HCT116 (cell line): ENCODE results near the gene SPIRE2. TPM values are rescaled to one million over a fixed set of nuclear protein-coding genes. Genes with fewer than 3 reads are reported as not detected.

Source experiments
- ATAC-seq: fragments of 200-7000 bp; cut with Tn5 transposase; 2 replicates; pipeline ENCODE4 v1.9.1; 2020; ENCODE audit warnings: mild to moderate bottlenecking, moderate library complexity
- BruUV-seq: library from RNA; stranded (reverse); fragments of 400-500 nt; replicated peaks from 2 replicates; lab custom pipeline; 2021; lab: Mats Ljungman, UMichigan
- CTCF ChIA-PET: fragments of 300-600 bp; sonication (Branson Sonifier 250); formaldehyde crosslinking; loops from one replicate; lab custom pipeline; 2021; ENCODE audit warnings: antibody characterized with exemption; lab: Charles Lee
- POLR2A ChIA-PET: fragments of 300-600, 350-600 bp; sonication (Branson Sonifier 250); formaldehyde crosslinking; loops from one replicate; lab custom pipeline; 2021; ENCODE audit warnings: antibody characterized with exemption; lab: Charles Lee
- RAD21 ChIA-PET, 2 experiments: fragments of 300-600 bp; sonication (Branson Sonifier 250); formaldehyde crosslinking; loops; one replicate each; lab custom pipeline; 2023; ENCODE audit warnings: low total read pairs in 2 of 2; ENCODE audit not compliant: uncharacterized antibody in 2 of 2, unreplicated experiment in 2 of 2, low non-redundant PET in 1 of 2; lab: Charles Lee
- DNase-seq: peaks from one replicate; pipeline ENCODE4 v3.0.0-alpha.2; 2010; ENCODE audit warnings: low read depth, low spot score
- H2AFZ ChIP-seq: fragments of 200-600 bp; shearing (Covaris generic), sonication (generic); 2 replicates; pipeline ENCODE4 v1.6.1; 2017; ENCODE audit warnings: low read depth, mixed run types, mixed read lengths, antibody characterized with exemption, low read length; ENCODE audit not compliant: poor library complexity, severe bottlenecking
- H3K27ac ChIP-seq: 2 replicates; pipeline ENCODE4 v1.5.1; 2012; ENCODE audit warnings: low read depth, low read length
- H3K27me3 ChIP-seq: fragments of 200-600 bp; sonication (generic); 2 replicates; pipeline ENCODE4 v1.6.1; 2016; ENCODE audit warnings: mixed run types, low read length, mixed read lengths; ENCODE audit not compliant: insufficient read depth
- H3K36me3 ChIP-seq, 2 experiments: fragments of 200-500 bp in 1 of 2; fragments of 200-600 bp in 1 of 2; sonication (Bioruptor generic) in 1 of 2; sonication (generic) in 1 of 2; 2 replicates each; pipeline versions ENCODE4 v1.5.1 to v1.6.1; 2014 to 2016; ENCODE audit warnings: low read length in 2 of 2, inconsistent platforms in 1 of 2, mixed read lengths in 1 of 2, mixed run types in 1 of 2; ENCODE audit not compliant: insufficient read depth in 2 of 2, control insufficient read depth in 1 of 2
- H3K4me1 ChIP-seq, 2 experiments: fragments of 200-600 bp in 1 of 2; sonication (generic) in 1 of 2; 2 replicates each; pipeline versions ENCODE4 v1.5.1 to v1.6.1; 2012 to 2017; ENCODE audit warnings: low read length in 2 of 2, inconsistent platforms in 1 of 2, mild to moderate bottlenecking in 1 of 2, mixed read lengths in 1 of 2, mixed run types in 1 of 2, moderate library complexity in 1 of 2; ENCODE audit not compliant: insufficient read depth in 2 of 2, control insufficient read depth in 1 of 2
- H3K4me2 ChIP-seq: fragments of 200-600 bp; sonication (generic); 2 replicates; pipeline ENCODE4 v1.6.1; 2017; ENCODE audit warnings: mixed run types, low read length, mixed read lengths
- H3K4me3 ChIP-seq, 2 experiments: fragments of 200-600 bp in 1 of 2; sonication (generic) in 1 of 2; replicated peaks in 1 of 2; 2 replicates each; pipeline ENCODE4 v1.5.1; 2011 to 2016; ENCODE audit warnings: low read length in 2 of 2, control low read depth in 1 of 2, low read depth in 1 of 2, mild to moderate bottlenecking in 1 of 2, mixed read lengths in 1 of 2, mixed run types in 1 of 2
- H3K79me2 ChIP-seq: fragments of 200-600 bp; sonication (generic); 2 replicates; pipeline ENCODE4 v1.6.1; 2017; ENCODE audit warnings: mild to moderate bottlenecking, mixed run types, low read length, moderate library complexity, mixed read lengths; ENCODE audit not compliant: insufficient read depth
- H3K9ac ChIP-seq: fragments of 200-600 bp; sonication (generic); 2 replicates; pipeline ENCODE4 v1.6.1; 2016; ENCODE audit warnings: low read length, mixed read lengths
- H3K9me2 ChIP-seq: fragments of 200-600 bp; sonication (generic), shearing (Covaris generic); 2 replicates; pipeline ENCODE4 v1.6.1; 2017; ENCODE audit warnings: mixed run types, mild to moderate bottlenecking, moderate library complexity; ENCODE audit not compliant: insufficient read depth
- H3K9me3 ChIP-seq, 2 experiments: fragments of 200-500 bp in 1 of 2; fragments of 200-600 bp in 1 of 2; sonication (Bioruptor generic) in 1 of 2; sonication (generic) in 1 of 2; 2 replicates each; pipeline ENCODE4 v1.6.1; 2014 to 2017; ENCODE audit warnings: low read length in 2 of 2, mixed read lengths in 2 of 2, inconsistent platforms in 1 of 2, low read depth in 1 of 2, mild to moderate bottlenecking in 1 of 2, mixed run types in 1 of 2, moderate library complexity in 1 of 2; ENCODE audit not compliant: control insufficient read depth in 1 of 2, insufficient read depth in 1 of 2
- H4K20me1 ChIP-seq: fragments of 200-600 bp; sonication (generic), shearing (Covaris generic); 2 replicates; pipeline ENCODE4 v1.6.1; 2017; ENCODE audit warnings: mixed run types, mild to moderate bottlenecking, moderate library complexity; ENCODE audit not compliant: insufficient read depth
- EGR1 ChIP-seq: IDR thresholded peaks from 2 replicates; pipeline ENCODE4 v1.6.1; 2012; ENCODE audit warnings: low read depth
- EZH2 ChIP-seq: fragments of 200-600 bp; sonication (generic); IDR thresholded peaks from 2 replicates; pipeline ENCODE4 v1.6.1; 2017; ENCODE audit warnings: antibody characterized with exemption, mixed run types
- JUND ChIP-seq: IDR thresholded peaks from 2 replicates; pipeline ENCODE4 v1.6.1; 2012
- RAD21 ChIP-seq: IDR thresholded peaks from 2 replicates; pipeline ENCODE4 v1.6.1; 2012; ENCODE audit warnings: low read depth, mild to moderate bottlenecking
- YY1 ChIP-seq: IDR thresholded peaks from 2 replicates; pipeline ENCODE4 v1.6.1; 2011; ENCODE audit warnings: low read length, low read depth, moderate library complexity, mild to moderate bottlenecking; ENCODE audit not compliant: insufficient replicate concordance; ENCODE audit errors: extremely low read depth
- ZNF274 ChIP-seq: fragments of 200-500 bp; sonication (Bioruptor generic); IDR thresholded peaks from 2 replicates; pipeline ENCODE4 v1.6.1; 2014; ENCODE audit warnings: mild to moderate bottlenecking, low read depth, low read length, inconsistent platforms
- intact Hi-C: fragments of 100-400 bp; cut with micrococcal nuclease; formaldehyde crosslinking; loops from 2 replicates; pipeline ENCODE4 v1.10.0; 2022
- total RNA-seq: library from RNA; stranded (reverse); gene quantifications from one replicate; pipeline ENCODE4 v1.2.1, GENCODE V29; 2021; ENCODE audit not compliant: unreplicated experiment
- TF ChIP-seq, protein P1 (sequence below), 3 experiments: fragments of 200-600 bp in 1 of 3; sonication (generic) in 1 of 3; IDR thresholded peaks in 2 of 3; conservative IDR thresholded peaks in 1 of 3; 2 replicates each; pipeline ENCODE4 v1.5.1; 2012 to 2017; ENCODE audit warnings: low read depth in 2 of 3, low read length in 2 of 3, antibody characterized with exemption in 1 of 3, borderline replicate concordance in 1 of 3, control low read depth in 1 of 3, mild to moderate bottlenecking in 1 of 3, mixed read lengths in 1 of 3, mixed run types in 1 of 3, moderate library complexity in 1 of 3; ENCODE audit not compliant: insufficient read depth in 1 of 3

Gene SPIRE2
- total RNA-seq, 1 experiment from 2014 or later: 21.2 TPM

DNA sequence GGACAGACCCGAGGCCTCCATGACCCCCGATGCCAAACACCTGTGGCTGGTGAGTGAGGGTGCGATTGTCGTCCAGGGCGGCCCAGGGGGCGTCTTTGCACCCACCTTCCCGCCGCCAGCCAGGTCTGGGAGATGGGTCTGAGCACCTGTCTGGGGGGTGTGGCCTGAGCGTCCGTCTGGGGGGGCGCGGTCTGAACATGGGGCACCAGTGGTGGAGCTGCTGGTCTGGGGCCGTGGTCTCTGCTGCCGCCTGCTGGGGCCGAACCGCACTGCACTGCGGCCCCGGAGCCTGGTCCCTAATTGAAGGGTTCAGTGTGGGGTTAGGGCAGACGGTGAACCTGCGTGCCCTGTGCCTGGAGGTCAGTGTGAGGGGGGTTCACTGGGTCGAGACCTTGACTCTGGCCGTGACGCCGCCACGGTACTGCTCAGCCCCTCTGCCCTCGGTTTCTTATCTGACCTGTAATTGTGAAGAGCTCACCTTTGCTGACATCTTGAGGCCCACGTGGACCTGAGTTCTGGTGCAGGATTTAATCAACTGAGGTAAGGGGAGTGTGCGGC lies 32.6 kb downstream of the SPIRE2 start:
- Histone ChIP-seq H3K27me3 (no peaks in the 10 kb centered on the region), H3K36me3 (no peaks in the 10 kb centered on the region), H4K20me1 (no peaks in the 10 kb centered on the region), H3K79me2 (no peaks in the 10 kb centered on the region), H3K27ac (no peak overlapping the region), H3K4me2 (no peak overlapping the region), H2AFZ (no peak overlapping the region), H3K9me3 (no peaks in the 10 kb centered on the region), H3K4me1 (peaks cover 8 to 9% of the 10 kb centered on the region in 2 experiments), H3K9ac (no peak overlapping the region), H3K4me3 (no peak overlapping the region), H3K9me2 (no peaks in the 10 kb centered on the region)
- peak; percentile 98 for ATAC-seq
- BruUV-seq: no TSS peak
- intact Hi-C loops: loop anchor here (1.0 to 2.0 kb wide), 2 partner anchors 109 to 154 kb away; no protein-coding TSS in a partner anchor
- peak; percentile 51 for DNase-seq
- POLR2A ChIA-PET: interaction anchor here (0.7 to 1.5 kb wide), 3 partner anchors 11 to 34 kb away, joined by 3 to 7 read pairs (median 3); partner anchors contain the start of gene TCF25
- RAD21 ChIA-PET: interaction anchor here in 1 of 2 experiments (0.9 kb wide), 1 partner anchor 108 kb away, joined by 3 read pairs; no protein-coding TSS in a partner anchor
- CTCF ChIA-PET: interaction anchor here (0.7 to 3.3 kb wide), 12 partner anchors 12 to 261 kb away, joined by 3 to 20 read pairs (median 5); partner anchors contain the start of genes FANCA, SPATA2L and TCF25
- TF ChIP-seq, protein P1, sequence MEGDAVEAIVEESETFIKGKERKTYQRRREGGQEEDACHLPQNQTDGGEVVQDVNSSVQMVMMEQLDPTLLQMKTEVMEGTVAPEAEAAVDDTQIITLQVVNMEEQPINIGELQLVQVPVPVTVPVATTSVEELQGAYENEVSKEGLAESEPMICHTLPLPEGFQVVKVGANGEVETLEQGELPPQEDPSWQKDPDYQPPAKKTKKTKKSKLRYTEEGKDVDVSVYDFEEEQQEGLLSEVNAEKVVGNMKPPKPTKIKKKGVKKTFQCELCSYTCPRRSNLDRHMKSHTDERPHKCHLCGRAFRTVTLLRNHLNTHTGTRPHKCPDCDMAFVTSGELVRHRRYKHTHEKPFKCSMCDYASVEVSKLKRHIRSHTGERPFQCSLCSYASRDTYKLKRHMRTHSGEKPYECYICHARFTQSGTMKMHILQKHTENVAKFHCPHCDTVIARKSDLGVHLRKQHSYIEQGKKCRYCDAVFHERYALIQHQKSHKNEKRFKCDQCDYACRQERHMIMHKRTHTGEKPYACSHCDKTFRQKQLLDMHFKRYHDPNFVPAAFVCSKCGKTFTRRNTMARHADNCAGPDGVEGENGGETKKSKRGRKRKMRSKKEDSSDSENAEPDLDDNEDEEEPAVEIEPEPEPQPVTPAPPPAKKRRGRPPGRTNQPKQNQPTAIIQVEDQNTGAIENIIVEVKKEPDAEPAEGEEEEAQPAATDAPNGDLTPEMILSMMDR (IDR thresholded peaks at IDR 0.05 in 2 of 3, conservative IDR thresholded peaks at IDR 0.05 in 1 of 3; ENCODE audit: borderline replicate concordance in 1 of 3, insufficient read depth in 1 of 3, low read depth in 2 of 3, low read length in 2 of 3): peak; percentile 94 to 100 (median 100)
- no peak for TF ChIP-seq EZH2
- peak; percentile 100 for TF ChIP-seq RAD21
- TF ChIP-seq YY1: peak; percentile 18
- no peak for TF ChIP-seq ZNF274
- no peak for TF ChIP-seq EGR1
- no peak for TF ChIP-seq JUND
